ENCODE results near the gene UPK1A.

The UPK1A gene

GRCh38 chr19:35693835-35694599 is 27.7 kb downstream of the UPK1A start:
- peak; percentile 56 for DNase-seq

- no peak for DNase-seq
Measured at GRCh38 chr19:35695895-35696422, 29.6 kb downstream of the UPK1A start.

GRCh38 chr19:35696835-35697234 is 30.5 kb downstream of the UPK1A start:
- no peak for DNase-seq

- DNase-seq, result peak; percentile 84
Measured at GRCh38 chr19:35702223-35703012, 36.1 kb downstream of the UPK1A start.

GRCh38 chr19:35703343-35703742 is 37.0 kb downstream of the UPK1A start:
- DNase-seq, result no peak

GRCh38 chr19:35704218-35704617 is 37.9 kb downstream of the UPK1A start, which contains the start of gene ZBTB32:
TSS of gene ZBTB32 (plus strand) at chr19:35704558. CDS start at chr19:35714627, 10,069 bp downstream.
- no peak for DNase-seq

GRCh38 chr19:35708391-35708790 is 42.1 kb downstream of the UPK1A start:
- no peak for DNase-seq

- no peak for DNase-seq
Measured at GRCh38 chr19:35710784-35711723, 44.7 kb downstream of the UPK1A start.

GRCh38 chr19:35712567-35713505 is 46.5 kb downstream of the UPK1A start:
- DNase-seq, result no peak

GRCh38 chr19:35713506-35713850 is 47.2 kb downstream of the UPK1A start:
- DNase-seq, result no peak

GRCh38 chr19:35713904-35714495 is 47.7 kb downstream of the UPK1A start:
- DNase-seq, result no peak

GRCh38 chr19:35714601-35715354 is 48.5 kb downstream of the UPK1A start:
- DNase-seq, result no peak

GRCh38 chr19:35715355-35715809 is 49.1 kb downstream of the UPK1A start:
- DNase-seq, result no peak

- no peak for DNase-seq
Measured at GRCh38 chr19:35715981-35716800, 49.9 kb downstream of the UPK1A start.

GRCh38 chr19:35716801-35717664 is 50.7 kb downstream of the UPK1A start:
- DNase-seq, result peak; percentile 81

- peak; percentile 81 for DNase-seq
Measured at GRCh38 chr19:35717665-35718344, 51.5 kb downstream of the UPK1A start, which contains the start of gene KMT2B. TSS of gene KMT2B (plus strand) at chr19:35718003. CDS start at chr19:35718019, 16 bp downstream.

GRCh38 chr19:35718345-35719041 is 52.2 kb downstream of the UPK1A start:
- no peak for DNase-seq

Data from NCI-H1417 treated with DMSO at 0.1 percent for 48 hours (cell line).